Dermis blood vessel endothelial cell (primary cell): ENCODE results near the gene XKR3. TPM values are rescaled to one million over a fixed set of nuclear protein-coding genes. Genes with fewer than 3 reads are reported as not detected.
"Not testable (repeated sequence)": the region's sequence is repeated elsewhere in the genome, so short reads cannot be mapped to it uniquely, and the experiment has no call there.

ENCODE experiments used
- DNase-seq: peaks from one replicate; pipeline ENCODE4 v3.0.0; 2010
- total RNA-seq: library from RNA; depleted of rRNA; stranded (reverse); fragments of >200 nt; gene quantifications from 2 replicates; pipeline ENCODE4 v1.2.3, GENCODE V29; 2014

XKR3 gene
- not detected in 2 replicates for total RNA-seq

GRCh38 chr22:16824716-16825687 lies at the start of gene XKR3:
Gene XKR3 (minus strand): TSS chr22:16825411. CDS start chr22:16808073, 17,338 bp downstream.
- no peak for DNase-seq

- not testable (repeated sequence) for DNase-seq
Measured at GRCh38 chr22:16869640-16870039, 44.4 kb upstream of the XKR3 start.

GRCh38 chr22:16866167-16866566 lies 41.0 kb upstream of the XKR3 start:
- no peak for DNase-seq

GRCh38 chr22:16856851-16857250 lies 31.6 kb upstream of the XKR3 start:
- DNase-seq = not testable (repeated sequence)

- no peak for DNase-seq
Measured at GRCh38 chr22:16854631-16855030, 29.4 kb upstream of the XKR3 start.

GRCh38 chr22:16851268-16851996 lies 26.2 kb upstream of the XKR3 start:
- DNase-seq = not testable (repeated sequence)

GRCh38 chr22:16847271-16847670 lies 22.1 kb upstream of the XKR3 start:
- no peak for DNase-seq

- no peak for DNase-seq
Measured at GRCh38 chr22:16845881-16846280, 20.7 kb upstream of the XKR3 start.

GRCh38 chr22:16845465-16845864 lies 20.3 kb upstream of the XKR3 start:
- DNase-seq = no peak

- no peak for DNase-seq
Measured at GRCh38 chr22:16844529-16844928, 19.3 kb upstream of the XKR3 start.

- DNase-seq = no peak
Measured at GRCh38 chr22:16838073-16838472, 12.9 kb upstream of the XKR3 start.

GRCh38 chr22:16834971-16835370 lies 9.8 kb upstream of the XKR3 start:
- DNase-seq = no peak

- DNase-seq = no peak
Measured at GRCh38 chr22:16831257-16831656, 6.0 kb upstream of the XKR3 start.

- DNase-seq = no peak
Measured at GRCh38 chr22:16829985-16830384, 4.8 kb upstream of the XKR3 start.

GRCh38 chr22:16828876-16829275 lies 3.7 kb upstream of the XKR3 start:
- no peak for DNase-seq

GRCh38 chr22:16827506-16827905 lies 2.3 kb upstream of the XKR3 start:
- DNase-seq = no peak

GRCh38 chr22:16819249-16819648 lies 6.0 kb downstream of the XKR3 start:
- DNase-seq = no peak

- no peak for DNase-seq
Measured at GRCh38 chr22:16818538-16818937, 6.7 kb downstream of the XKR3 start.

GRCh38 chr22:16815073-16815472 lies 10.1 kb downstream of the XKR3 start:
- no peak for DNase-seq

- DNase-seq = no peak
Measured at GRCh38 chr22:16810188-16810802, 14.9 kb downstream of the XKR3 start.

- DNase-seq = no peak
Measured at GRCh38 chr22:16808744-16809143, 16.5 kb downstream of the XKR3 start.

GRCh38 chr22:16807109-16807508 lies 18.1 kb downstream of the XKR3 start:
- DNase-seq = no peak

- no peak for DNase-seq
Measured at GRCh38 chr22:16806401-16806800, 18.8 kb downstream of the XKR3 start.
